PC-3 (cell line): Measurements from ENCODE around the gene ADGRG1. TPM values are rescaled to one million over a fixed set of nuclear protein-coding genes. Genes with fewer than 3 reads are reported as not detected.
A peak's percentile ranks its signal among the peaks of the same experiment; 100 is the strongest.

ENCODE experiments used
- ATAC-seq: fragments of 200-7000 bp; cut with Tn5 transposase; 2 replicates; pipeline ENCODE4 v1.9.1; 2020; ENCODE audit warnings: mild to moderate bottlenecking, moderate library complexity
- BruUV-seq: library from RNA; stranded (reverse); fragments of 400-500 nt; replicated peaks from 2 replicates; lab custom pipeline; 2021; lab: Mats Ljungman, UMichigan
- CTCF ChIA-PET: fragments of 300-600 bp; sonication (Branson Sonifier 250); formaldehyde crosslinking; loops from one replicate; lab custom pipeline; 2022; ENCODE audit warnings: antibody characterized with exemption; lab: Charles Lee
- POLR2A ChIA-PET: fragments of 300-600 bp; sonication (Branson Sonifier 250); formaldehyde crosslinking; loops from one replicate; lab custom pipeline; 2022; ENCODE audit warnings: antibody characterized with exemption; ENCODE audit not compliant: unreplicated experiment; lab: Charles Lee
- DNase-seq: peaks from one replicate; pipeline ENCODE4 v3.0.0-alpha.2; 2015
- H2AFZ ChIP-seq: fragments of 300-600 bp; sonication (generic); 2 replicates; pipeline ENCODE4 v1.6.0; 2016; ENCODE audit warnings: antibody characterized with exemption, low read length
- H3F3A ChIP-seq: fragments of 300-600 bp; sonication (generic); one replicate; pipeline ENCODE4 v1.6.0; 2017; ENCODE audit warnings: antibody characterized with exemption, low read length, control low read depth, mild to moderate bottlenecking; ENCODE audit not compliant: unreplicated experiment
- H3K27ac ChIP-seq: fragments of 300-600 bp; sonication (generic); 2 replicates; pipeline ENCODE4 v1.5.1; 2016; ENCODE audit warnings: mild to moderate bottlenecking, low read length
- H3K27me3 ChIP-seq: fragments of 300-600 bp; sonication (generic); 2 replicates; pipeline ENCODE4 v1.6.1; 2016; ENCODE audit warnings: low read length, mixed read lengths
- H3K36me3 ChIP-seq: fragments of 300-600 bp; sonication (generic); 2 replicates; pipeline ENCODE4 v1.6.1; 2016; ENCODE audit warnings: low read depth, mixed run types, low read length, mixed read lengths
- H3K4me1 ChIP-seq: fragments of 300-600 bp; sonication (generic); 2 replicates; pipeline ENCODE4 v1.5.1; 2016; ENCODE audit warnings: low read length; ENCODE audit not compliant: insufficient read depth
- H3K4me2 ChIP-seq: fragments of 300-600 bp; sonication (generic); 2 replicates; pipeline ENCODE4 v1.6.0; 2016; ENCODE audit warnings: low read length
- H3K4me3 ChIP-seq: fragments of 300-600 bp; sonication (generic); 2 replicates; pipeline ENCODE4 v1.5.1; 2016; ENCODE audit warnings: mild to moderate bottlenecking, low read length, mixed read lengths
- H3K79me2 ChIP-seq: fragments of 300-600 bp; sonication (generic); 2 replicates; pipeline ENCODE4 v1.6.1; 2017; ENCODE audit warnings: low read length, mixed read lengths
- H3K9ac ChIP-seq: fragments of 300-600 bp; sonication (generic); 2 replicates; pipeline ENCODE4 v1.6.0; 2016; ENCODE audit warnings: mild to moderate bottlenecking, low read length
- H3K9me2 ChIP-seq: fragments of 300-600 bp; sonication (generic); replicated peaks from 2 replicates; pipeline ENCODE4 v1.6.1; 2016; ENCODE audit warnings: mixed run types, low read length, mixed read lengths
- H3K9me3 ChIP-seq: fragments of 300-600 bp; sonication (generic); 2 replicates; pipeline ENCODE4 v1.6.1; 2016; ENCODE audit warnings: low read length, mixed read lengths
- H4K20me1 ChIP-seq: fragments of 300-600 bp; sonication (generic); 2 replicates; pipeline ENCODE4 v1.6.1; 2016; ENCODE audit warnings: low read length, mixed read lengths
- CTCF ChIP-seq: fragments of 300-600 bp; sonication (generic); conservative IDR thresholded peaks from 2 replicates; pipeline ENCODE4 v1.5.1; 2017; ENCODE audit warnings: antibody characterized with exemption, low read depth, mild to moderate bottlenecking, low read length
- EZH2 ChIP-seq: fragments of 300-600 bp; sonication (generic); IDR thresholded peaks from one replicate; pipeline ENCODE4 v1.6.1; 2017; ENCODE audit warnings: antibody characterized with exemption, mild to moderate bottlenecking, low read length; ENCODE audit not compliant: unreplicated experiment
- EZH2phosphoT487 ChIP-seq: fragments of 300-600 bp; sonication (generic); IDR thresholded peaks from 2 replicates; pipeline ENCODE4 v1.6.1; 2018; ENCODE audit warnings: mild to moderate bottlenecking, antibody characterized with exemption, low read length, borderline replicate concordance
- intact Hi-C: fragments of 100-400 bp; cut with micrococcal nuclease; formaldehyde crosslinking; loops from 2 replicates; pipeline ENCODE4 v1.9.0; 2023
- total RNA-seq: library from RNA; depleted of rRNA; stranded (reverse); fragments of >200 nt; gene quantifications from 2 replicates; pipeline ENCODE4 v1.2.3, GENCODE V29; 2014

ADGRG1 gene
- total RNA-seq, 1 experiment from 2014 or later = 33.7 TPM

- H3K4me2 ChIP-seq = no peak overlapping the region
- intact Hi-C loops = no loop called here
- no peaks in the 10 kb centered on the region for H4K20me1 ChIP-seq
- H3K4me1 ChIP-seq = peaks cover 40% of the 10 kb centered on the region
- ChIA-PET CTCF (interaction anchor here (0.5 kb wide), 1 partner anchor 29 kb away, joined by 3 read pairs; no protein-coding TSS in a partner anchor), POLR2A (no interaction called here)
- no peaks in the 10 kb centered on the region for H3K9me3 ChIP-seq
- no peak overlapping the region for H3K4me3 ChIP-seq
- no peak for DNase-seq
- no peaks in the 10 kb centered on the region for H3K9me2 ChIP-seq
- H3F3A ChIP-seq = no peaks in the 10 kb centered on the region
- H2AFZ ChIP-seq = no peak overlapping the region
- no peaks in the 10 kb centered on the region for H3K36me3 ChIP-seq
- peaks cover 19% of the 10 kb centered on the region for H3K79me2 ChIP-seq
- TF ChIP-seq EZH2 (no peak), EZH2phosphoT487 (no peak), CTCF (no peak)
- BruUV-seq = no TSS peak
- no peaks in the 10 kb centered on the region for H3K27me3 ChIP-seq
- H3K9ac ChIP-seq = no peak overlapping the region
- H3K27ac ChIP-seq = no peak overlapping the region
- ATAC-seq = no peak
Measured at GRCh38 chr16:57616876-57617275, 11.6 kb upstream of the ADGRG1 start.

- peaks cover 27% of the 10 kb centered on the region for H3K79me2 ChIP-seq
- no TSS peak for BruUV-seq
- H3F3A ChIP-seq = no peaks in the 10 kb centered on the region
- H3K9me3 ChIP-seq = no peaks in the 10 kb centered on the region
- no peaks in the 10 kb centered on the region for H3K9me2 ChIP-seq
- no peaks in the 10 kb centered on the region for H3K36me3 ChIP-seq
- TF ChIP-seq EZH2phosphoT487 (no peak), CTCF (no peak), EZH2 (no peak)
- H3K4me2 ChIP-seq = no peak overlapping the region
- peaks cover 48% of the 10 kb centered on the region for H3K4me1 ChIP-seq
- no peaks in the 10 kb centered on the region for H3K27me3 ChIP-seq
- no peak overlapping the region for H3K9ac ChIP-seq
- ChIA-PET POLR2A (no interaction called here), CTCF (no interaction called here)
- no peak overlapping the region for H3K4me3 ChIP-seq
- H2AFZ ChIP-seq = no peak overlapping the region
- intact Hi-C loops = no loop called here
- ATAC-seq (no peak), DNase-seq (no peak)
- H4K20me1 ChIP-seq = no peaks in the 10 kb centered on the region
- H3K27ac ChIP-seq = 0 out of 2 replicates have a peak overlapping the region, but pooled peaks have one; percentile 99
Measured at GRCh38 chr16:57617604-57618111, 10.8 kb upstream of the ADGRG1 start.

GRCh38 chr16:57618296-57619132 lies 9.9 kb upstream of the ADGRG1 start:
- no peaks in the 10 kb centered on the region for H4K20me1 ChIP-seq
- TF ChIP-seq EZH2 = no peak
- TF ChIP-seq EZH2phosphoT487 = no peak
- TF ChIP-seq CTCF = no peak
- no peak overlapping the region for H3K4me3 ChIP-seq
- BruUV-seq = no TSS peak
- intact Hi-C loops = no loop called here
- ATAC-seq (no peak), DNase-seq (peak; percentile 53)
- peaks cover 55% of the 10 kb centered on the region for H3K4me1 ChIP-seq
- H3F3A ChIP-seq = no peaks in the 10 kb centered on the region
- 0 out of 2 replicates have a peak overlapping the region, but pooled peaks have one; percentile 97 for H3K4me2 ChIP-seq
- peaks cover 29% of the 10 kb centered on the region for H3K79me2 ChIP-seq
- H3K9ac ChIP-seq = 0 out of 2 replicates have a peak overlapping the region, but pooled peaks have one; percentile 90
- no peaks in the 10 kb centered on the region for H3K9me2 ChIP-seq
- ChIA-PET POLR2A (no interaction called here), CTCF (no interaction called here)
- no peak overlapping the region for H2AFZ ChIP-seq
- H3K27ac ChIP-seq = peak overlapping the region; percentile 99
- no peaks in the 10 kb centered on the region for H3K27me3 ChIP-seq
- no peaks in the 10 kb centered on the region for H3K9me3 ChIP-seq
- H3K36me3 ChIP-seq = no peaks in the 10 kb centered on the region
